GM21737 (cell line): ENCODE results near the gene CYYR1.

Source experiments
- ATAC-seq: cut with Tn5 transposase; IDR thresholded peaks from one replicate; pipeline ENCODE4 v1.9.1; 2021; ENCODE audit warnings: mild to moderate bottlenecking, moderate library complexity; ENCODE audit not compliant: unreplicated experiment

Gene CYYR1

GRCh38 chr21:26554365-26554764 is 18.7 kb downstream of the CYYR1 start:
- no peak for ATAC-seq

GRCh38 chr21:26553898-26554297 is 19.2 kb downstream of the CYYR1 start:
- no peak for ATAC-seq

- ATAC-seq = no peak
These were observed 22.8 kb downstream of the CYYR1 start for GRCh38 chr21:26550326-26550725.

- no peak for ATAC-seq
These were observed 26.5 kb downstream of the CYYR1 start for GRCh38 chr21:26546446-26547097.

- ATAC-seq = no peak
These were observed 28.8 kb downstream of the CYYR1 start for GRCh38 chr21:26544201-26544775.

GRCh38 chr21:26540651-26541050 is 32.4 kb downstream of the CYYR1 start:
- no peak for ATAC-seq

GRCh38 chr21:26539566-26539965 is 33.5 kb downstream of the CYYR1 start:
- ATAC-seq = no peak

- ATAC-seq = no peak
These were observed 38.6 kb downstream of the CYYR1 start for GRCh38 chr21:26534517-26534916.

- no peak for ATAC-seq
These were observed 40.9 kb downstream of the CYYR1 start for GRCh38 chr21:26532208-26532607.

- no peak for ATAC-seq
These were observed 43.6 kb downstream of the CYYR1 start for GRCh38 chr21:26529526-26529925.

- no peak for ATAC-seq
These were observed 44.2 kb downstream of the CYYR1 start for GRCh38 chr21:26528882-26529281.

- ATAC-seq = no peak
These were observed 50.4 kb downstream of the CYYR1 start for GRCh38 chr21:26522704-26523103.

- ATAC-seq = no peak
These were observed 53.9 kb downstream of the CYYR1 start for GRCh38 chr21:26519142-26519541.

GRCh38 chr21:26515257-26515656 is 57.8 kb downstream of the CYYR1 start:
- no peak for ATAC-seq

- ATAC-seq = no peak
These were observed 59.9 kb downstream of the CYYR1 start for GRCh38 chr21:26513212-26513611.

GRCh38 chr21:26512664-26513063 is 60.4 kb downstream of the CYYR1 start:
- no peak for ATAC-seq

- ATAC-seq = no peak
These were observed 64.2 kb downstream of the CYYR1 start for GRCh38 chr21:26508903-26509302.

- no peak for ATAC-seq
These were observed 66.1 kb downstream of the CYYR1 start for GRCh38 chr21:26506956-26507355.

GRCh38 chr21:26505211-26505610 is 67.9 kb downstream of the CYYR1 start:
- no peak for ATAC-seq

GRCh38 chr21:26503414-26503813 is 69.7 kb downstream of the CYYR1 start:
- no peak for ATAC-seq

- ATAC-seq = no peak
These were observed 71.5 kb downstream of the CYYR1 start for GRCh38 chr21:26501495-26502021.

- no peak for ATAC-seq
These were observed 73.6 kb downstream of the CYYR1 start for GRCh38 chr21:26499495-26499894.
